ENCODE results near the gene SEZ6. TPM values are rescaled to one million over a fixed set of nuclear protein-coding genes. Genes with fewer than 3 reads are reported as not detected.

SEZ6 gene
- total and polyA plus RNA-seq, 2 of the 4 experiments (the other 2 are of a cell fraction), result not detected

DNA sequence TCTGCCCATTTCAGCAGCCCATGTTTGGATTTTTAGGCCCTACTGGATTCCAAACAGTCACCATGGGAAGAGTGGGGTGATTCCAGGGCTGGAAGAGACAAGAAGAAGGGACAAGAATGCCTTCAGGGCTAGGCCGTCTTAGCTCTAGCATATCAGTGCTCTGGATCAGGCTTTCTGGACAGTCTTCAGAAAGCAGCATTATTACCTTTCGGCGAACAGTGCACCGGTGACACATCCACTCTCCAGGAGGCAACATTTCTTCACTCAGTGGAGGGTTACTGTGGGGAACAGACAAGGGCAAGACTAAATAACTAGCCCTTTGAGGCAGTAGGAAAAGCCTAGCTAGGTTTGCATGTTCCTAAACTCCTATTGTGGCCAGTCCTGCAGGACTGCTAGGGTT is 79.0 kb downstream of the SEZ6 start:
- ChIA-PET POLR2A (ENCODE audit: unreplicated experiment) (no interaction called here), CTCF (interaction anchor here (1.4 kb wide), 1 partner anchor 199 kb away, joined by 3 read pairs; no protein-coding TSS in a partner anchor)
- no peak overlapping the region for H4K8ac ChIP-seq (ENCODE audit: low read depth in 2 of 2, low read length in 2 of 2)
- peak overlapping the region; percentile 26; the same call in 1 of the 3 replicates for H2BK15ac ChIP-seq (ENCODE audit: low read depth, low read length)
- no TSS peak for BruUV-seq (replicated peaks)
- peak overlapping the region; percentile 44; the same call in 1 of the 2 replicates for H2AK5ac ChIP-seq (ENCODE audit: low read depth, low read length)
- H3K27me3 ChIP-seq (ENCODE audit: control insufficient read depth, insufficient read depth, low read length), result no peaks in the 10 kb centered on the region
- peak overlapping the region; percentile 26 for H2BK5ac ChIP-seq (ENCODE audit: low read depth, low read length, poor library complexity, severe bottlenecking)
- H3K9ac ChIP-seq (ENCODE audit: low read depth, low read length), result no peak overlapping the region
- peak overlapping the region; percentile 53; the same call in 1 of the 2 replicates for H2BK120ac ChIP-seq (ENCODE audit: low read depth, low read length)
- H3K18ac ChIP-seq (ENCODE audit: low read depth, low read length), result 0 out of 2 replicates have a peak overlapping the region, but pooled peaks have one; percentile 18
- intact Hi-C loops (cut with micrococcal nuclease), result no loop called here
- no peak overlapping the region for H3K4me3 ChIP-seq (ENCODE audit: insufficient read depth, low read depth, low read length)
- no peak overlapping the region for H3K4me2 ChIP-seq (ENCODE audit: low read depth, low read length)
- ATAC-seq (ENCODE audit: low read depth) (no peak; the same call in 1 of the 2 replicates), DNase-seq (no peak)
- H3K36me3 ChIP-seq (ENCODE audit: control insufficient read depth, insufficient read depth, low read length), result peaks cover 19% of the 10 kb centered on the region
- H4K20me1 ChIP-seq (ENCODE audit: insufficient read depth, low read length), result peaks cover 84% of the 10 kb centered on the region
- H2BK20ac ChIP-seq (ENCODE audit: low read depth, low read length), result peak overlapping the region; percentile 17; the same call in 1 of the 2 replicates
- H4K5ac ChIP-seq (ENCODE audit: low read depth, low read length), result no peak overlapping the region
- no peak overlapping the region for H2AFZ ChIP-seq (replicated peaks; ENCODE audit: low read length, poor library complexity)
- H3K4ac ChIP-seq (ENCODE audit: low read depth, low read length), result peak overlapping the region; percentile 29; the same call in 1 of the 2 replicates
- peak overlapping the region; percentile 8; the same call in 1 of the 2 replicates for H3K23ac ChIP-seq (ENCODE audit: low read depth, low read length)
- in situ Hi-C loops (cut with MboI; ENCODE audit: low sequenced_read_pairs), result no loop called here
- H3K9me3 ChIP-seq (ENCODE audit: control insufficient read depth, insufficient read depth, low read length), result peaks cover 8% of the 10 kb centered on the region
- no peak overlapping the region; the same call in 1 of the 2 replicates for H4K91ac ChIP-seq (ENCODE audit: insufficient read depth, low read depth, low read length)
- TF ChIP-seq, protein P1, sequence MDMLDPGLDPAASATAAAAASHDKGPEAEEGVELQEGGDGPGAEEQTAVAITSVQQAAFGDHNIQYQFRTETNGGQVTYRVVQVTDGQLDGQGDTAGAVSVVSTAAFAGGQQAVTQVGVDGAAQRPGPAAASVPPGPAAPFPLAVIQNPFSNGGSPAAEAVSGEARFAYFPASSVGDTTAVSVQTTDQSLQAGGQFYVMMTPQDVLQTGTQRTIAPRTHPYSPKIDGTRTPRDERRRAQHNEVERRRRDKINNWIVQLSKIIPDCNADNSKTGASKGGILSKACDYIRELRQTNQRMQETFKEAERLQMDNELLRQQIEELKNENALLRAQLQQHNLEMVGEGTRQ (IDR thresholded peaks at IDR 0.05; ENCODE audit: low read depth, low read length), result no peak
- no peak for TF ChIP-seq FOS (IDR thresholded peaks at IDR 0.05; ENCODE audit: low read depth, low read length)
- TF ChIP-seq MAZ (IDR thresholded peaks at IDR 0.05; ENCODE audit: borderline replicate concordance, low read depth, low read length), result no peak
- no peak for TF ChIP-seq MAFK (IDR thresholded peaks at IDR 0.05; ENCODE audit: low read depth, low read length)
- no peak for TF ChIP-seq RAD21 (IDR thresholded peaks at IDR 0.05; ENCODE audit: low read length)
- no peak for TF ChIP-seq MXI1 (IDR thresholded peaks at IDR 0.05; ENCODE audit: borderline replicate concordance, low read depth, low read length)
- no peak for TF ChIP-seq RCOR1 (IDR thresholded peaks at IDR 0.05; ENCODE audit: insufficient replicate concordance, low read length)
- TF ChIP-seq SMC3 (IDR thresholded peaks at IDR 0.05; ENCODE audit: low read depth, low read length), result no peak
- no peak for TF ChIP-seq RFX5 (IDR thresholded peaks at IDR 0.05; ENCODE audit: low read depth, low read length)
- no peak for TF ChIP-seq NFE2L2 (IDR thresholded peaks at IDR 0.05; ENCODE audit: low read depth, low read length)
- TF ChIP-seq POLR2A (IDR thresholded peaks at IDR 0.05; ENCODE audit: low read depth, low read length), result no peak
- no peak for TF ChIP-seq CHD1 (IDR thresholded peaks at IDR 0.05; ENCODE audit: low read depth, low read length)
- TF ChIP-seq CEBPB (IDR thresholded peaks at IDR 0.05; ENCODE audit: low read depth, low read length), result no peak
- TF ChIP-seq, protein P2, sequence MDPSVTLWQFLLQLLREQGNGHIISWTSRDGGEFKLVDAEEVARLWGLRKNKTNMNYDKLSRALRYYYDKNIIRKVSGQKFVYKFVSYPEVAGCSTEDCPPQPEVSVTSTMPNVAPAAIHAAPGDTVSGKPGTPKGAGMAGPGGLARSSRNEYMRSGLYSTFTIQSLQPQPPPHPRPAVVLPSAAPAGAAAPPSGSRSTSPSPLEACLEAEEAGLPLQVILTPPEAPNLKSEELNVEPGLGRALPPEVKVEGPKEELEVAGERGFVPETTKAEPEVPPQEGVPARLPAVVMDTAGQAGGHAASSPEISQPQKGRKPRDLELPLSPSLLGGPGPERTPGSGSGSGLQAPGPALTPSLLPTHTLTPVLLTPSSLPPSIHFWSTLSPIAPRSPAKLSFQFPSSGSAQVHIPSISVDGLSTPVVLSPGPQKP (IDR thresholded peaks at IDR 0.05; ENCODE audit: borderline replicate concordance, low read depth, low read length), result no peak
- no peak for TF ChIP-seq BHLHE40 (IDR thresholded peaks at IDR 0.05; ENCODE audit: low read depth, low read length)
- TF ChIP-seq, protein P3, sequence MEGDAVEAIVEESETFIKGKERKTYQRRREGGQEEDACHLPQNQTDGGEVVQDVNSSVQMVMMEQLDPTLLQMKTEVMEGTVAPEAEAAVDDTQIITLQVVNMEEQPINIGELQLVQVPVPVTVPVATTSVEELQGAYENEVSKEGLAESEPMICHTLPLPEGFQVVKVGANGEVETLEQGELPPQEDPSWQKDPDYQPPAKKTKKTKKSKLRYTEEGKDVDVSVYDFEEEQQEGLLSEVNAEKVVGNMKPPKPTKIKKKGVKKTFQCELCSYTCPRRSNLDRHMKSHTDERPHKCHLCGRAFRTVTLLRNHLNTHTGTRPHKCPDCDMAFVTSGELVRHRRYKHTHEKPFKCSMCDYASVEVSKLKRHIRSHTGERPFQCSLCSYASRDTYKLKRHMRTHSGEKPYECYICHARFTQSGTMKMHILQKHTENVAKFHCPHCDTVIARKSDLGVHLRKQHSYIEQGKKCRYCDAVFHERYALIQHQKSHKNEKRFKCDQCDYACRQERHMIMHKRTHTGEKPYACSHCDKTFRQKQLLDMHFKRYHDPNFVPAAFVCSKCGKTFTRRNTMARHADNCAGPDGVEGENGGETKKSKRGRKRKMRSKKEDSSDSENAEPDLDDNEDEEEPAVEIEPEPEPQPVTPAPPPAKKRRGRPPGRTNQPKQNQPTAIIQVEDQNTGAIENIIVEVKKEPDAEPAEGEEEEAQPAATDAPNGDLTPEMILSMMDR (conservative IDR thresholded peaks at IDR 0.05; ENCODE audit: low read depth, low read length), result no peak
- no peak overlapping the region for H2AK9ac ChIP-seq (replicated peaks; ENCODE audit: low read depth, low read length, poor library complexity)
- no peak overlapping the region for H3K56ac ChIP-seq (ENCODE audit: extremely low read depth, insufficient read depth, low read length)
- peaks cover 27% of the 10 kb centered on the region for H3K9me1 ChIP-seq (ENCODE audit: insufficient read depth, low read length)
- peak overlapping the region; percentile 40 for H3K14ac ChIP-seq (replicated peaks; ENCODE audit: low read depth, low read length)
- no peak overlapping the region for H3K27ac ChIP-seq (ENCODE audit: insufficient read depth, low read length)
- dilution Hi-C loops (cut with HindIII; ENCODE audit: low sequenced_read_pairs, unreplicated experiment), result no loop called here
- WGBS, 2 experiments (ENCODE audit: extremely low coverage in 2 of 2, insufficient read length in 1 of 2), result no CpG with 5 or more reads among the region's 4 CpGs
- peaks cover 14% of the 10 kb centered on the region for H3K4me1 ChIP-seq (ENCODE audit: control insufficient read depth, insufficient read depth, low read length)
- peaks cover 45 to 90% of the 10 kb centered on the region in 2 experiments for H3K79me1 ChIP-seq (ENCODE audit: low read depth in 1 of 2, low read length in 2 of 2)
